Stimulated activated naive CD8-positive, alpha-beta T cell treated with anti-CD3 and anti-CD28 coated beads, Interleukin-15, Interleukin-2, amounts not matched to agents 100 ng/mL and 50 ng/mL, for 24 hours (primary cell): ENCODE results near the gene CCL20.

Source experiments
- H3K27ac Mint-ChIP-seq: one replicate; pipeline ENCODE4 v1.8.0; 2021; ENCODE audit warnings: mild to moderate bottlenecking, mixed read lengths
- H3K27me3 Mint-ChIP-seq: one replicate; pipeline ENCODE4 v1.8.0; 2021; ENCODE audit warnings: mixed read lengths
- H3K36me3 Mint-ChIP-seq: one replicate; pipeline ENCODE4 v1.8.0; 2021; ENCODE audit warnings: low read depth, mixed read lengths
- H3K4me1 Mint-ChIP-seq: one replicate; pipeline ENCODE4 v1.8.0; 2021; ENCODE audit warnings: low read depth, mixed read lengths
- H3K4me3 Mint-ChIP-seq: one replicate; pipeline ENCODE4 v1.8.0; 2021; ENCODE audit warnings: mild to moderate bottlenecking, mixed read lengths
- H3K9me3 Mint-ChIP-seq: one replicate; pipeline ENCODE4 v1.8.0; 2021; ENCODE audit warnings: mixed read lengths

CCL20 gene

DNA sequence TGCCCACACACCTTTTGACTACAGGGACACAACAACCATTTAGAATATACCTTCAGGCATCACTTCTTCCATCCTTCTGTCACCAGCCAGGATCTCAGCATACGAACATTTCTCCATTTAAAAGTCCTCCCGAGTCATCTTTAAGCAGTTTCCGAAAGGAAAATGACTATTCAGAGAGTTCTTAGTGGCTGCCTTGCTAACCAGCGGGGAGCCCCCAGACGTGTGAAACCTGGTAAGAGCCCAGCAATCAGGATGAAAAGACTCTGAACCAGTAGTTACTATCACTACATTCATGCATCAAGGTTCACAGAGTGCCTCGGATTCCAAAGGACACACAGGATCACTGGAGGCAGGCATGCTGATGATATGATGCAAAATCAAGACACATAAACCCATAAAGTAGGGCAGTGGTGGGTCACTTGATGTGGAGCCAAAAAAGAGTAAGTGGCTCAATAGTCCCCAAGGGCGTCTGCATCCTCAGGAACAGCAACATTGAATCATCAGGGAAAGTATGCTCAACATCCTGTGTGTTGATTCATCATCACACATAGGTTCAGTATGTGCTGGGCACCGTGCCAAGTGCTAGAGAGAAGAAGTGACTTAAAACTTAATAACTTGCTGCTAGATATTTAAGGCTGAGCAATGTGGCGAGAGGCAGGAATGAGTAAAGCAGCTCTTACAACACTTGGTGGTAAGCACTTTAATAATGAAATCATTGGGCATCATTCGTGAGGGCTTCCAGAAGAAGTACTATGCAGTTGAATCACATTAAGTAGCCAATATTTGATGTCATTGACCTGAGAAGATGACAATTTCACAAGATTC is 4.4 kb downstream of the CCL20 start:
- peaks cover 7% of the 10 kb centered on the region for H3K36me3 Mint-ChIP-seq
- peaks cover 29% of the 10 kb centered on the region for H3K27me3 Mint-ChIP-seq
- peaks cover 16% of the 10 kb centered on the region for H3K9me3 Mint-ChIP-seq
- peaks cover 49% of the 10 kb centered on the region for H3K4me1 Mint-ChIP-seq
- peak overlapping the region; percentile 43 for H3K4me3 Mint-ChIP-seq
- peak overlapping the region; percentile 97 for H3K27ac Mint-ChIP-seq

DNA sequence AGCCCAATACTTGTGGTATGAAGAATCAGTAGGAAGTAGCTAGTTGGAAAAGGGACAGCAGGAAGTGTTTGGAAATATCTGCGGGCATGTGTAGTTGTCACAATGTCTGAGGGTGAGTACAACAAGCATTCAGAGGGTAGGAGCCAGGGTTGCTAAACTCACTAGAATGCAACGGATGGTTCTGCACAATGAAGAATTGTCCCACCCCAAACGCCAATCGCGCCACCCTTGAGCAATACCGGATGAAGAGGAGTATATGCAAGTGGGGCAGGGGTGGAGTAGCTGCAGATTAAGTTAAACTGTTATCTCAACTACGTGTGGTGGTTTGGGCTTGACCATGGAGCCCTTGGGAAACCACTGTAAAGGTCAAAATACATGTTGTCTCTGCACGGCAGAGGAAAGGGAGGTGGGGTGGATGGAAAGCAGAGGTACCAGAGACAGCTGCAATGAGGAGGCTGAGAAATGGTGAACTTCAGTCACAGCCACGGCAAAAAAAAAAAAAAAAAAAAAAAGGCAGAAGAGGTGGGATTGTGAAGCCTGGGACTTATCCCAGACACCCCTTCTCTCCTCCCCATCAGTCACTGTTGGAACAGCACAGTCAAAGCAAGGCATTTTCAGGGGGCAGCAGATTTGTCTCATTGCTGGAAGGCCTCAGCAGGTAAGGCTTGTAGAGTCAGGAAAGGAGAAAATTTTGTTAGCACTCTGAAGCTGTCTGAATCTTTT is 5.2 kb downstream of the CCL20 start:
- peak overlapping the region; percentile 97 for H3K27ac Mint-ChIP-seq
- H3K27me3 Mint-ChIP-seq: peaks cover 26% of the 10 kb centered on the region
- H3K36me3 Mint-ChIP-seq: peaks cover 5% of the 10 kb centered on the region
- H3K4me3 Mint-ChIP-seq: peak overlapping the region; percentile 43
- peaks cover 16% of the 10 kb centered on the region for H3K9me3 Mint-ChIP-seq
- peaks cover 42% of the 10 kb centered on the region for H3K4me1 Mint-ChIP-seq

DNA sequence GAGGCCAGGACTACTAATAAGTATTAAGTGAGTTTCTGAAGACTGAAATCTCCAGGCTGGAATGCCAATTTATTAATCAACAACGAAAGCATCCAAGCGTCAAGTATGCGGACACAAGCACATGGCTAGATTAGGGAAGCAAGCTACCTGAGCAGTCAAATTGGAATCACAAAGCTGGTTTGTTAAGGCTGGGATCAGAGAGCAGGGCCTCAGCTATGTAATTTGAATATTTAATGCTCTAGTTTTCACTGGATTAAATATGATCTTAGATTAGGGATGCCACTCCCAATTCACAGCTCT is 5.7 kb downstream of the CCL20 start:
- Mint-ChIP-seq H3K4me3 (no peak overlapping the region), H3K36me3 (peaks cover 4% of the 10 kb centered on the region), H3K9me3 (peaks cover 16% of the 10 kb centered on the region), H3K27ac (peak overlapping the region; percentile 97), H3K4me1 (peaks cover 38% of the 10 kb centered on the region), H3K27me3 (peaks cover 25% of the 10 kb centered on the region)

GRCh38 chr2:227821043-227821942 is 7.7 kb downstream of the CCL20 start:
- Mint-ChIP-seq H3K9me3 (peaks cover 16% of the 10 kb centered on the region), H3K4me3 (no peak overlapping the region), H3K36me3 (peaks cover 4% of the 10 kb centered on the region), H3K27me3 (peaks cover 28% of the 10 kb centered on the region), H3K27ac (no peak overlapping the region), H3K4me1 (peaks cover 38% of the 10 kb centered on the region)

GRCh38 chr2:227822416-227823003 is 8.9 kb downstream of the CCL20 start:
- peaks cover 35% of the 10 kb centered on the region for H3K4me1 Mint-ChIP-seq
- H3K4me3 Mint-ChIP-seq: no peak overlapping the region
- H3K27me3 Mint-ChIP-seq: peaks cover 32% of the 10 kb centered on the region
- peaks cover 16% of the 10 kb centered on the region for H3K9me3 Mint-ChIP-seq
- peaks cover 3% of the 10 kb centered on the region for H3K36me3 Mint-ChIP-seq
- no peak overlapping the region for H3K27ac Mint-ChIP-seq

DNA sequence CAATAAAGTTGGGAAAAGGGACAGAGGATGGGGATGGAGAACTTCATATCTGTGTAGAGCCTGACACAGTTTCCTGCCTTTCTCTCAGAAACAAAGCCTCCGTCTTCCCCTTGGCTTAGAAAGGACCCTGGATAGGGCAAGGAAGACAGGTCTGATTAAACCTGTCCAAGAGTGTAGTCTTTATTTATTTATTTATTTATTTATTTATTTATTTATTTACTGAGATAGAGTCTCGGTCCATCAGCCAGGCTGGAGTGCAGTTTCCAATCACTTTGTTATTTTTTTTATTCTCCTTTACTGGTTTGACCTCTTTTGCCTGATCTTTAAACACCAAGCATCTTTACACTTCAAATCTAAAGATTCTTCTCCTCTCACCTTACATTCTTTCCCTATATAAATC is 10.3 kb downstream of the CCL20 start:
- Mint-ChIP-seq H3K27ac (no peak overlapping the region), H3K36me3 (no peaks in the 10 kb centered on the region), H3K9me3 (peaks cover 16% of the 10 kb centered on the region), H3K27me3 (peaks cover 28% of the 10 kb centered on the region), H3K4me3 (no peak overlapping the region), H3K4me1 (peaks cover 21% of the 10 kb centered on the region)

DNA sequence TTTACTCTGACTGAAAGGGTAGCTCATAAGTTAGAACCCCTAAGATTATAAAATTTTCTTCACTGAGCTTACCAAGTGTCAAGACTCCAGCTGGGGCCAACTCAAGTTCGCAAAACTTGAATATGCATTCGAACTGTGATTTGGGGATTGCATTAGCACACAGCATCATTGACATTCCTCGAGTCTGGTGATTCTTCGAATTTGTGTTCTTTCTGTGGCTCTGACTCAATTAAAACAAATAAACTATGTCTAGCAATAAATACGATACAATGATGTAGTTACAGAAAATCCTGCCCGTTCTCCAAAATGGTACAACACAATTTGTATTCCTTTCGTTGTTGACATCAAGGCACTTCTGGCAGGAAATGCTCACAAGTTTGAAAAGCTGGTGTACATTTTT is 11.1 kb downstream of the CCL20 start:
- H3K36me3 Mint-ChIP-seq: no peaks in the 10 kb centered on the region

GRCh38 chr2:227826019-227826521 is 12.4 kb downstream of the CCL20 start:
- Mint-ChIP-seq H3K27me3 (peaks cover 21% of the 10 kb centered on the region), H3K9me3 (peaks cover 6% of the 10 kb centered on the region), H3K4me1 (peaks cover 6% of the 10 kb centered on the region), H3K36me3 (no peaks in the 10 kb centered on the region), H3K4me3 (no peak overlapping the region), H3K27ac (no peak overlapping the region)

More for the DNA sequence above, 11.1 kb downstream of the CCL20 start:
- Mint-ChIP-seq H3K9me3 (peaks cover 16% of the 10 kb centered on the region), H3K4me3 (no peak overlapping the region), H3K27me3 (peaks cover 28% of the 10 kb centered on the region), H3K27ac (no peak overlapping the region), H3K4me1 (peaks cover 16% of the 10 kb centered on the region)

GRCh38 chr2:227826563-227826962 is 12.9 kb downstream of the CCL20 start:
- H3K27ac Mint-ChIP-seq: peak overlapping the region; percentile 47
- peaks cover 6% of the 10 kb centered on the region for H3K9me3 Mint-ChIP-seq
- no peaks in the 10 kb centered on the region for H3K36me3 Mint-ChIP-seq
- H3K4me3 Mint-ChIP-seq: no peak overlapping the region
- peaks cover 5% of the 10 kb centered on the region for H3K4me1 Mint-ChIP-seq
- peaks cover 17% of the 10 kb centered on the region for H3K27me3 Mint-ChIP-seq

GRCh38 chr2:227827143-227827542 is 13.5 kb downstream of the CCL20 start:
- Mint-ChIP-seq H3K36me3 (no peaks in the 10 kb centered on the region), H3K27ac (no peak overlapping the region), H3K4me1 (peaks cover 5% of the 10 kb centered on the region), H3K27me3 (peaks cover 17% of the 10 kb centered on the region), H3K4me3 (no peak overlapping the region), H3K9me3 (peaks cover 6% of the 10 kb centered on the region)

GRCh38 chr2:227828477-227828912 is 14.9 kb downstream of the CCL20 start:
- Mint-ChIP-seq H3K27me3 (peaks cover 10% of the 10 kb centered on the region), H3K9me3 (no peaks in the 10 kb centered on the region), H3K36me3 (no peaks in the 10 kb centered on the region), H3K27ac (no peak overlapping the region), H3K4me3 (no peak overlapping the region), H3K4me1 (peaks cover 5% of the 10 kb centered on the region)

GRCh38 chr2:227829337-227829736 is 15.7 kb downstream of the CCL20 start:
- no peak overlapping the region for H3K27ac Mint-ChIP-seq
- no peak overlapping the region for H3K4me3 Mint-ChIP-seq
- no peaks in the 10 kb centered on the region for H3K9me3 Mint-ChIP-seq
- peaks cover 5% of the 10 kb centered on the region for H3K4me1 Mint-ChIP-seq
- H3K27me3 Mint-ChIP-seq: peaks cover 7% of the 10 kb centered on the region
- H3K36me3 Mint-ChIP-seq: no peaks in the 10 kb centered on the region

- Mint-ChIP-seq H3K4me1 (no peaks in the 10 kb centered on the region), H3K36me3 (no peaks in the 10 kb centered on the region), H3K4me3 (no peak overlapping the region)
These were observed 20.8 kb downstream of the CCL20 start for GRCh38 chr2:227834423-227834822.

GRCh38 chr2:227834916-227835650 is 21.4 kb downstream of the CCL20 start:
- no peaks in the 10 kb centered on the region for H3K4me1 Mint-ChIP-seq
- H3K9me3 Mint-ChIP-seq: no peaks in the 10 kb centered on the region
- no peak overlapping the region for H3K27ac Mint-ChIP-seq
- H3K4me3 Mint-ChIP-seq: no peak overlapping the region
- H3K36me3 Mint-ChIP-seq: no peaks in the 10 kb centered on the region
- peaks cover 17% of the 10 kb centered on the region for H3K27me3 Mint-ChIP-seq

More at GRCh38 chr2:227834423-227834822, 20.8 kb downstream of the CCL20 start:
- Mint-ChIP-seq H3K9me3 (no peaks in the 10 kb centered on the region), H3K27ac (no peak overlapping the region), H3K27me3 (peaks cover 16% of the 10 kb centered on the region)
